Epidermal melanocyte (primary cell): Measurements from ENCODE around the gene GRIK3.
A peak's percentile ranks its signal among the peaks of the same experiment; 100 is the strongest.

ENCODE experiments used
- DNase-seq: peaks from one replicate; pipeline ENCODE4 v3.0.0; 2011; ENCODE audit warnings: low spot score; ENCODE audit not compliant: insufficient read length

The GRIK3 gene

GRCh38 chr1:36881541-36881940 lies 152.8 kb downstream of the GRIK3 start:
- no peak for DNase-seq

- no peak for DNase-seq
These were observed 153.3 kb downstream of the GRIK3 start for GRCh38 chr1:36881068-36881405.

- no peak for DNase-seq
These were observed 153.9 kb downstream of the GRIK3 start for GRCh38 chr1:36880155-36881067.

- no peak for DNase-seq
These were observed 154.7 kb downstream of the GRIK3 start for GRCh38 chr1:36879613-36880012.

GRCh38 chr1:36876990-36877389 lies 157.3 kb downstream of the GRIK3 start:
- DNase-seq, result no peak

- DNase-seq, result no peak
These were observed 159.8 kb downstream of the GRIK3 start for GRCh38 chr1:36874271-36875060.

- no peak for DNase-seq
These were observed 161.5 kb downstream of the GRIK3 start for GRCh38 chr1:36872858-36873257.

- no peak for DNase-seq
These were observed 162.1 kb downstream of the GRIK3 start for GRCh38 chr1:36872126-36872754.

GRCh38 chr1:36871146-36871971 lies 163.0 kb downstream of the GRIK3 start:
- DNase-seq, result no peak

- no peak for DNase-seq
These were observed 164.5 kb downstream of the GRIK3 start for GRCh38 chr1:36869826-36870225.

- no peak for DNase-seq
These were observed 165.3 kb downstream of the GRIK3 start for GRCh38 chr1:36869054-36869453.

GRCh38 chr1:36867575-36867974 lies 166.7 kb downstream of the GRIK3 start:
- DNase-seq, result no peak

GRCh38 chr1:36866169-36866814 lies 168.0 kb downstream of the GRIK3 start:
- DNase-seq, result no peak

GRCh38 chr1:36865602-36865900 lies 168.8 kb downstream of the GRIK3 start:
- DNase-seq, result no peak

- DNase-seq, result peak; percentile 67
These were observed 169.3 kb downstream of the GRIK3 start for GRCh38 chr1:36864823-36865601.

GRCh38 chr1:36864182-36864822 lies 170.0 kb downstream of the GRIK3 start:
- no peak for DNase-seq

GRCh38 chr1:36863500-36863899 lies 170.8 kb downstream of the GRIK3 start:
- no peak for DNase-seq

GRCh38 chr1:36863061-36863460 lies 171.3 kb downstream of the GRIK3 start:
- no peak for DNase-seq

GRCh38 chr1:36861375-36861774 lies 172.9 kb downstream of the GRIK3 start:
- DNase-seq, result no peak

GRCh38 chr1:36859926-36860325 lies 174.4 kb downstream of the GRIK3 start:
- no peak for DNase-seq
